Gastroesophageal sphincter (tissue), 4 donors: Measurements from ENCODE around the gene SMG1. TPM values are rescaled to one million over a fixed set of nuclear protein-coding genes. Genes with fewer than 3 reads are reported as not detected.
"Not testable (repeated sequence)": the region's sequence is repeated elsewhere in the genome, so short reads cannot be mapped to it uniquely, and the experiment has no call there.

Experiments used
- ATAC-seq: fragments of 150-250 bp; one replicate; pipeline ENCODE4 v1.9.1; 2016; ENCODE audit warnings: mild to moderate bottlenecking, moderate library complexity
- H3K27ac ChIP-seq, 4 donors: fragments of 200-600 bp; sonication (generic) in 3 of 4; 1 replicate in 3 of 4; 2 replicates in 1 of 4; pipeline ENCODE4 v1.5.1; 2016 to 2019
- H3K27me3 ChIP-seq: fragments of 200-600 bp; sonication (generic); one replicate; pipeline ENCODE4 v1.5.1; 2019
- H3K36me3 ChIP-seq, 2 donors: fragments of 200-600 bp; sonication (generic); one replicate each; pipeline ENCODE4 v1.5.1; 2019; ENCODE audit warnings: control low read depth in 1 of 2
- H3K4me1 ChIP-seq, 3 donors: fragments of 200-600 bp; sonication (generic); 1 replicate in 2 of 3; 2 replicates in 1 of 3; pipeline ENCODE4 v1.5.1; 2016 to 2019; ENCODE audit warnings: control low read depth in 2 of 3
- H3K4me3 ChIP-seq, 2 donors: fragments of 200-600 bp; sonication (generic); one replicate each; pipeline ENCODE4 v1.5.1; 2019; ENCODE audit warnings: mild to moderate bottlenecking in 1 of 2, moderate library complexity in 1 of 2
- H3K9me3 ChIP-seq, 3 donors: fragments of 200-600 bp; sonication (generic); one replicate each; pipeline ENCODE4 v1.5.1; 2017 to 2019; ENCODE audit warnings: control low read depth in 2 of 3
- CTCF ChIP-seq, 4 experiments: fragments of 200-600 bp in 2 of 4; fragments of 450-650 bp in 2 of 4; sonication (generic) in 1 of 4; IDR thresholded peaks; one replicate each; pipeline ENCODE4 v1.5.1; 2017 to 2019; ENCODE audit warnings: antibody characterized with exemption in 4 of 4, mild to moderate bottlenecking in 2 of 4, moderate library complexity in 2 of 4
- EP300 ChIP-seq: sonication (generic); formaldehyde crosslinking; IDR thresholded peaks from one replicate; pipeline ENCODE4 v1.6.1; 2017; ENCODE audit warnings: antibody characterized with exemption, mild to moderate bottlenecking
- POLR2A ChIP-seq, 2 donors: fragments of 450-650 bp; IDR thresholded peaks; one replicate each; pipeline ENCODE4 v1.6.1; 2017; ENCODE audit warnings: antibody characterized with exemption in 2 of 2, mild to moderate bottlenecking in 2 of 2, moderate library complexity in 1 of 2
- POLR2AphosphoS5 ChIP-seq: sonication (generic); formaldehyde crosslinking; IDR thresholded peaks from one replicate; pipeline ENCODE4 v1.6.1; 2017; ENCODE audit warnings: antibody characterized with exemption
- WGBS, 2 donors: methylation state at CpG; one replicate each; pipeline ENCODE4 v1.1.5; 2018; ENCODE audit warnings: low coverage in 1 of 2; 5-methylcytosine and 5-hydroxymethylcytosine counted together
- total RNA-seq, 4 donors: library from RNA; depleted of rRNA; stranded (reverse); fragments of >200 nt; gene quantifications; one replicate each; pipeline ENCODE4 v1.1.0, GENCODE V29; 2016

The SMG1 gene
- total RNA-seq, 4 donors from 2014 or later: 49.0 to 106 (median 91.7) TPM

DNA sequence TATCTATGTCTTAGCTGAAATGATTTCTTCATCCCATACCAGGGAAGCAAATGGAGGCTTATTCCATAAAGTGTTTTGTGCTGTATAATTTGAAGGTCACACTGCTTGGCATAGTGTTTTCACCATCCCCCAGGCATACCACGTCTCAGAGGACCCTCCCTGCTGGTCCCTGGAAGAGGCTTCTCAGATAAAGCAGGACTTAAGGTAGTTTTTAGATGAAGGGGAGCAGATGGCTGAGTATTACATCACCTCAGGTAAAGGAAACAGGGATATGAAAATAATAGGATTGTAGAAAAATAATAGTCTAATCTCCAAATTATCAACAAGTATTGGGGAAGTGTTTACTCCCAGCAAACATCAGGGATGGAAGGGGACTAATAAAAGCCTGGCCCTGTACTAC lies 7.3 kb upstream of the SMG1 start:
- no peaks in the 10 kb centered on the region for H3K27me3 ChIP-seq
- H3K4me3 ChIP-seq: no peak overlapping the region
- no peaks in the 10 kb centered on the region for H3K9me3 ChIP-seq
- no peaks in the 10 kb centered on the region for H3K36me3 ChIP-seq
- 0 to 17% methylated on average over 1 of the region's 1 CpG for WGBS, 2 donors
- no peak for ATAC-seq
- peaks cover 0 to 22% (median 4%) of the 10 kb centered on the region in 3 donors for H3K4me1 ChIP-seq
- TF ChIP-seq CTCF (IDR thresholded peaks at IDR 0.05) (no peak), POLR2A (IDR thresholded peaks at IDR 0.05) (no peak), EP300 (no peak), POLR2AphosphoS5 (no peak)
- peak overlapping the region in 3 of 4 donors; percentile 72 to 82 (median 75) for H3K27ac ChIP-seq

DNA sequence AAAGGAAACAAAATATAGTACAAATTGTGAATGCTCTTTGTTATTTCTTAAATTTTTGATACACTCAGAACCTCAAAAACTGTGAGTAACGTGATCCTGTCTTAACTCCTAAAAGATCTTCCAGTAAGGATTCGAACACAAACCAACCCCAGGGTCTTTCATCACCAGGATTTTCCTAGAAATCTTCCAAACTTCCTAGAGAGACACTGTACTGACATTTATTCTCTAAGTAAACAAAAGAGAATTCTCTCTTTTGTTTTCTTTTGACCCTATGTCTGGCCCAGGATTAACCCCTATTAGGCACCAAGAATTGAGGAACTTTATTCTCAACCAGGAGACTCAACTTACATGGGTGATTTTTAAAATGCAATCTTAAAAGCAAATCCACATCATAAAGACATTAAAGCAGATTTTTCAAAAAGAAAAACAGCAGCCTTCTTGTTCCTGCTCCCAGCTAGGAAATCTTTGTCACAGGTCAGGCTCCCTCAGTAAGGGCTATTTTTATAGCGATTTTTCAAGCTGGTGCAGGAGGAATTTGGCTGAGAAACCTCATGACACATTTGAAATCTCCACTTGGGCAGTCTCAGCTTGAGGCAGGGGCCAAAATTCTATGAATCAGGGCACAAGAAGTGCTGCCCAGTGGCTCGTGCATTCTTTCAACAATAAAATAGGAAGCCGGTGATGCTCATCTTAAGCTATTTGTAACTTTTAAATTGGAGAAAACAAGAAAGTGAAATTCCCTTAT lies 6.2 kb upstream of the SMG1 start:
- Histone ChIP-seq H3K4me3 (no peak overlapping the region), H3K36me3 (no peaks in the 10 kb centered on the region), H3K27me3 (no peaks in the 10 kb centered on the region), H3K9me3 (no peaks in the 10 kb centered on the region), H3K27ac (peak overlapping the region; percentile 59 to 82 (median 74)), H3K4me1 (peaks cover 0 to 22% (median 4%) of the 10 kb centered on the region in 3 donors)
- TF ChIP-seq EP300 (no peak), POLR2A (IDR thresholded peaks at IDR 0.05) (no peak), POLR2AphosphoS5 (peak; percentile 80), CTCF (IDR thresholded peaks at IDR 0.05) (no peak)
- ATAC-seq: peak; percentile 84
- WGBS, 2 donors: 30 to 37% methylated on average over 5 of the region's 5 CpGs

DNA sequence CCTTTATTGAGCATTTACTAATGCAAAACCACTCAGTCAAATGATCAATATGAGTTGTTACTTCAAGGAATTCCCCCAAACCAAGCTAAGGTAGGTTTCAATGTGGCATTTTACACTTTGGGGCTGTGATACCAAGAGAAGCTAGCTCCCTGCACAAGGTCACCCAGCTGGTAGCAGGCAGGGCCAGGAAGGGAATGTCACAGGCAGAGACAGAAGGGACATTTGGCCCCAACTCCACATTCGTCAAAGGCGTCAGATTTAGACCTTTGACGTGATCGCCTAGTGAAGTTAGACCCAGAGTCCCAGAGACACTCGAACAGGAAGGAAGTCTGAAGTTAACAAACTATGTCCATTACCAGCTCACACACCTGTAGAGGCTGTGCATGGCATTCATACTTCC lies 5.5 kb upstream of the SMG1 start:
- no peak overlapping the region for H3K4me3 ChIP-seq
- no peaks in the 10 kb centered on the region for H3K9me3 ChIP-seq
- H3K4me1 ChIP-seq: peaks cover 0 to 27% (median 4%) of the 10 kb centered on the region in 3 donors
- ATAC-seq: no peak
- H3K27me3 ChIP-seq: no peaks in the 10 kb centered on the region
- H3K36me3 ChIP-seq: no peaks in the 10 kb centered on the region
- H3K27ac ChIP-seq: peak overlapping the region in 3 of 4 donors; percentile 72 to 82 (median 75)
- no peak for TF ChIP-seq CTCF (IDR thresholded peaks at IDR 0.05)
- TF ChIP-seq POLR2A (IDR thresholded peaks at IDR 0.05): no peak
- no peak for TF ChIP-seq EP300
- no peak for TF ChIP-seq POLR2AphosphoS5
- 42 to 77% methylated on average over 5 of the region's 5 CpGs for WGBS, 2 donors

DNA sequence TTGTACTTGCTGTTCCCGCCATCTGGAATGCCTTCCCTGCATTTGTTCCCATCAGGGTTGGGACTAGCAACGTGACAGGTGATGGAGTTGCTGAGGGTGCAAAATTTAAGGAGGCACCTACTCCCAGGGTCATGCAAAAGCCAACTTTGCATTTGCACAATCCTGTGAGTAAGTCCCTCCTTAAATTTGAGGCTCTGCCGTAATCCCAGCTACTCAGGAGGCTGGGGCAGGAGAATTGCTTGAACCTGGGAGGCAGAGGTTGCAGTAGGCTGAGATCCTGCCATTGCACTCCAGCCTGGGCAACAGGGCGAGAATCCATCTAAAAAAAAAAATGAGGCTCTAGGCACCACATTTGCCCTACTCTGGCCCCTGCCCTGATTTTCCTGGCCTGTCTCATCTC lies 3.9 kb upstream of the SMG1 start:
- not testable (repeated sequence) for H3K27me3 ChIP-seq, H3K9me3 ChIP-seq, H3K27ac ChIP-seq, ATAC-seq, H3K36me3 ChIP-seq, H3K4me3 ChIP-seq
- WGBS, 2 donors: 80 to 83% methylated on average over 2 of the region's 4 CpGs
- H3K4me1 ChIP-seq: peaks cover 0 to 28% (median 4%) of the 10 kb centered on the region in 3 donors

DNA sequence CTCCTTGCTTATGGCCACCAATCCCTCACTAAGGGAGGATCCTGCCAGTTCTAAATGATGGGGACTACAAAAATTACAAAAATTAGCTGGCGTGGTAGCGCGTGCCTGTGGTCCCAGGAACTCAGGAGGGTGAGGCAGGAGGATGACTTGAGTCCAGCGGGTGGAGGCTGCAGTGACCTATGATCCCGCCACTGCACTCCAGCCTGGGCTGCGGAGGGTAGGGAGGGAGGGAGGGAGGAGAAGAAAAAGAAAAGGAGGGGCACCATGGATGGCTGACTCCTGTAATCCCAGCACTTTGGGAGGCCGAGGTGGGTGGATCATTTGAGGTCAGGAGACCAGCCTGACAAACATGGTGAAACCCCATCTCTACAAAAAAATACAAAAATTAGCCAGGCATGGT lies 1.9 kb upstream of the SMG1 start:
- 84 to 90% methylated on average over 5 to 6 of the region's 7 CpGs for WGBS, 2 donors
- H3K36me3 ChIP-seq, H3K9me3 ChIP-seq, H3K27me3 ChIP-seq, ATAC-seq, H3K27ac ChIP-seq, H3K4me3 ChIP-seq: not testable (repeated sequence)
- H3K4me1 ChIP-seq: peaks cover 0 to 43% (median 5%) of the 10 kb centered on the region in 3 donors

- ATAC-seq: peak; percentile 70
- whole genome bisulfite sequencing, 2 donors: 0 to 1% methylated on average over 10 to 11 of the region's 42 CpGs
Observed at GRCh38 chr16:18925215-18925985, 808 bp downstream of the SMG1 start.

DNA sequence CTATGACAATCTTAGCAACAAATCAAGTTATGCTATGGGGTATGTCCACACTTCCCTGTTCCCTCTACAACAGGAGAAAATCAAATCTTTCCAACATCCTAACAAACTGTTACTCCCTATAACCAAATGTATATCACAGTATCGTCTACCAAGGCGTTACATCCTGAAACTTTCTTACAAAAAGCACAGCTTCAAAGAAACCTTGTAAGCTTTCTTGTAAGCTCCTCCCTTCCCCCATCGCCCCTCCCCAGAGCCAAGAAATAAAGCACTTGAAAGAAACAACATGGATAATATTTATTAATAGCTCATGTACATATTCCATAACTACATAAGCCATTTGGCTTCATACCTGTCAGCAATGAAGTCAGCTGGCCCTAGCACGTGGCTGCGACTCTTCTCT lies 2.3 kb downstream of the SMG1 start:
- H3K27me3 ChIP-seq, ATAC-seq, H3K27ac ChIP-seq, H3K36me3 ChIP-seq, H3K9me3 ChIP-seq: not testable (repeated sequence)
- Histone ChIP-seq H3K4me3 (peak overlapping the region in 1 of 2 donors; percentile 79), H3K4me1 (peaks cover 0 to 45% (median 3%) of the 10 kb centered on the region in 3 donors)
- 13 to 19% methylated on average over 4 of the region's 5 CpGs for WGBS, 2 donors

More at GRCh38 chr16:18925215-18925985, 808 bp downstream of the SMG1 start:
- not testable (repeated sequence) for H3K9me3 ChIP-seq, H3K36me3 ChIP-seq, H3K27me3 ChIP-seq
- H3K27ac ChIP-seq: peak overlapping the region; percentile 82 to 98 (median 96)
- peaks cover 0 to 35% (median 3%) of the 10 kb centered on the region in 3 donors for H3K4me1 ChIP-seq
- peak overlapping the region; percentile 78 to 79 for H3K4me3 ChIP-seq

GRCh38 chr16:18923124-18923523 lies 3.1 kb downstream of the SMG1 start:
- not testable (repeated sequence) for H3K4me3 ChIP-seq, H3K27ac ChIP-seq, H3K36me3 ChIP-seq, H3K27me3 ChIP-seq, H3K9me3 ChIP-seq, ATAC-seq
- peaks cover 0 to 50% (median 3%) of the 10 kb centered on the region in 3 donors for H3K4me1 ChIP-seq
- WGBS, 2 donors: 68 to 69% methylated on average over 2 of the region's 8 CpGs

GRCh38 chr16:18909585-18909984 lies 16.6 kb downstream of the SMG1 start:
- not testable (repeated sequence) for H3K27ac ChIP-seq, ATAC-seq, H3K36me3 ChIP-seq, H3K4me3 ChIP-seq, H3K9me3 ChIP-seq, H3K27me3 ChIP-seq
- peaks cover 0 to 14% (median 3%) of the 10 kb centered on the region in 3 donors for H3K4me1 ChIP-seq
- WGBS, 2 donors: 33 to 61% methylated on average over 1 to 2 of the region's 2 CpGs
